K562 (cell line): ENCODE measurements around the gene VEZF1. TPM values are rescaled to one million over a fixed set of nuclear protein-coding genes. Genes with fewer than 3 reads are reported as not detected.

Source experiments
- CHD4 ChIP-seq: fragments of 200-600 bp; sonication (generic); IDR thresholded peaks from 3 replicates; pipeline ENCODE4 v1.6.1; 2012; ENCODE audit warnings: low read depth, mild to moderate bottlenecking, mixed read lengths, low read length, inconsistent platforms; ENCODE audit not compliant: insufficient read depth, insufficient replicate concordance, poor library complexity, severe bottlenecking
- CUX1 ChIP-seq: fragments of 200-800 bp; sonication (Bioruptor generic); IDR thresholded peaks from 2 replicates; pipeline ENCODE4 v1.6.1; 2016; ENCODE audit warnings: missing genetic modification characterization, missing compliant biosample characterization
- ELK3 ChIP-seq: fragments of 450-650 bp; formaldehyde crosslinking; IDR thresholded peaks from 2 replicates; pipeline ENCODE4 v1.4.0; 2020; ENCODE audit warnings: mild to moderate bottlenecking
- FOXK1 ChIP-seq: sonication (generic); formaldehyde crosslinking; IDR thresholded peaks from 2 replicates; pipeline ENCODE4 v1.8.0; 2022; ENCODE audit warnings: missing genetic modification reagents, mild to moderate bottlenecking, borderline replicate concordance
- PHB ChIP-seq: fragments of 250-450 bp; sonication (Bioruptor Pico); IDR thresholded peaks from 2 replicates; pipeline ENCODE4 v1.5.0; 2021
- PHF20 ChIP-seq: fragments of 450-650 bp; IDR thresholded peaks from 2 replicates; pipeline ENCODE4 v1.6.1; 2018; ENCODE audit not compliant: partially characterized antibody
- ZNF165 ChIP-seq: fragments of 250-450 bp; sonication (Bioruptor Pico); IDR thresholded peaks from 2 replicates; pipeline ENCODE4 v1.4.0; 2020; ENCODE audit warnings: borderline replicate concordance
- ZNF324 ChIP-seq: fragments of 250-450 bp; sonication (Bioruptor Pico); IDR thresholded peaks from 2 replicates; pipeline ENCODE4 v1.4.0; 2020; ENCODE audit warnings: mild to moderate bottlenecking
- ZNF764 ChIP-seq: fragments of 250-450 bp; sonication (Bioruptor Pico); IDR thresholded peaks from 2 replicates; pipeline ENCODE4 v1.4.0; 2020; ENCODE audit warnings: low read depth, mild to moderate bottlenecking, moderate library complexity
- ZNF766 ChIP-seq: fragments of 200-800 bp; sonication (Bioruptor generic); conservative IDR thresholded peaks from 2 replicates; pipeline ENCODE4 v1.6.1; 2016; ENCODE audit warnings: missing genetic modification characterization, missing compliant biosample characterization
- polyA plus RNA-seq, 8 experiments: library from polyadenylated mRNA; depleted of rRNA in 4 of 8; stranded (reverse) in 5 of 8; unstranded in 3 of 8; fragments of >200 nt; fragmentation: Nextera tagmentation in 2 of 8; fragmentation: Illumina TruSeq in 1 of 8; extraction: Ambion mirVana in 2 of 8; extraction: Trizol in 1 of 8; gene quantifications; 2 replicates each; pipeline versions ENCODE4 v1.2.1 to v1.2.3, GENCODE V29; 2011 to 2014; ENCODE audit warnings: inconsistent platforms in 1 of 8, missing spikeins in 1 of 8
- total RNA-seq, 7 experiments: library from RNA; depleted of rRNA in 6 of 7; stranded (reverse); fragments of >200 nt in 6 of 7; fragmentation: Illumina TruSeq in 2 of 7; extraction: Trizol in 2 of 7; gene quantifications; 2 replicates each; pipeline versions ENCODE4 v1.2.1 to v1.2.3, GENCODE V29; 2011 to 2021; ENCODE audit warnings: low replicate concordance in 1 of 7
- TF ChIP-seq, protein P1 (sequence below): sonication (generic); formaldehyde crosslinking; IDR thresholded peaks from 2 replicates; pipeline ENCODE4 v1.8.1; 2023; ENCODE audit warnings: mild to moderate bottlenecking, missing genetic modification reagents
- TF ChIP-seq, protein P2 (sequence below), 2 experiments: fragments of 450-650 bp; conservative IDR thresholded peaks; 2 replicates each; pipeline ENCODE4 v1.6.1; 2017; ENCODE audit warnings: mild to moderate bottlenecking in 2 of 2, moderate library complexity in 2 of 2
- TF ChIP-seq, protein P3 (sequence below): fragments of 250-450 bp; sonication (Bioruptor Pico); IDR thresholded peaks from 2 replicates; pipeline ENCODE4 v1.8.0; 2022; ENCODE audit warnings: moderate library complexity, mild to moderate bottlenecking, inconsistent platforms

VEZF1 gene
- total and polyA plus RNA-seq, 9 of the 15 experiments (the other 6 are each of a cell fraction or from before 2014, with no cell fraction given) = 9.5 to 33.4 (median 22.1) TPM

DNA sequence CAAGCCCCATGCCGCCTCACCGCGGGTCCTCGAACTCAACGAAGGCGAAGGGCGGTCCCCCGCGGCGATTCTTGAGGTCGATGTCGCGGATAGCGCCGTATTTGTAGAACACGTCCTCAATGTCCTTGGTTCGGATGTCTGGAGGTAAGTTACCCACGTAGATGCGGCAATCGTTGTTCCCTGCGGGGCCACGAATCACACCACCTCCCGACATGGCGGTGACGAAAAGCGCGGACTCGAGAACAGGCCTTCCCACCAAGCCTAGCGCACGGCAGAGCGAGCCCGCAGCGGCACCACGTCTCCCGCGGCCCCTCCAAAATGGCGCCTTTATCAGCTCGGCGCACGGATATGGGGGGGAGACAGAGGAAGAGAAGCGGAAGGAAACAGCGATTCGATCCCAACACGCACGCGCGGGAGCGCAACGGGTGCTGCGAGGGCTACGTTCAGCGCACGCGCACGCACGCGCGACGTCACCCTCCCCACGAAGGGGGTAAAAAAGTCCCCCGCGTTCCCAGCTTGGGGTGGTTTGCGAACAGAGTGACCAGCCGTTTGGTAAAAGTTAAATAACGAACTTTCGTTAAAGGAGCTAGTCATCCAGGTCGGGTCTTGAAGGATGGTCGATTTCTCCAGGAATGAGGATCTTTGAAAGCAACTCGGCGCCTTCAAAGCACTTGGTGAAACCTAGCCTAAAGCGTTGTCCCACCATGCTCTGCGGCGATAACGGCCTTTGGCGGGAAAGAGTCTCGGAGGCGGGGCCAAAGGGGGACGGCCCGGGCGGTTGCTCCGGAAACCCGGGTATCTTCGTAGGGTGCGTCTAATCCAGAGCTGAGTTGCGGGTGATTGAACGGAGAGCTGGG lies 19.1 kb upstream of the VEZF1 start, which contains the start of gene SRSF1 (continued):
- TF ChIP-seq CUX1 (CRISPR knock-in tag) = no peak
- peak; percentile 86; the same call in 1 of the 2 replicates for TF ChIP-seq ZNF766 (CRISPR knock-in tag)
- 0 out of 2 replicates have a peak, but pooled peaks have one; percentile 29 for TF ChIP-seq ZNF165
- TF ChIP-seq ELK3 (CRISPR knock-in tag) = no peak
- TF ChIP-seq ZNF324 (CRISPR knock-in tag) = no peak; the same call in 1 of the 2 replicates
- no peak for TF ChIP-seq PHB (CRISPR knock-in tag)
- no peak for TF ChIP-seq CHD4
- no peak for TF ChIP-seq PHF20
- TF ChIP-seq, protein P1, sequence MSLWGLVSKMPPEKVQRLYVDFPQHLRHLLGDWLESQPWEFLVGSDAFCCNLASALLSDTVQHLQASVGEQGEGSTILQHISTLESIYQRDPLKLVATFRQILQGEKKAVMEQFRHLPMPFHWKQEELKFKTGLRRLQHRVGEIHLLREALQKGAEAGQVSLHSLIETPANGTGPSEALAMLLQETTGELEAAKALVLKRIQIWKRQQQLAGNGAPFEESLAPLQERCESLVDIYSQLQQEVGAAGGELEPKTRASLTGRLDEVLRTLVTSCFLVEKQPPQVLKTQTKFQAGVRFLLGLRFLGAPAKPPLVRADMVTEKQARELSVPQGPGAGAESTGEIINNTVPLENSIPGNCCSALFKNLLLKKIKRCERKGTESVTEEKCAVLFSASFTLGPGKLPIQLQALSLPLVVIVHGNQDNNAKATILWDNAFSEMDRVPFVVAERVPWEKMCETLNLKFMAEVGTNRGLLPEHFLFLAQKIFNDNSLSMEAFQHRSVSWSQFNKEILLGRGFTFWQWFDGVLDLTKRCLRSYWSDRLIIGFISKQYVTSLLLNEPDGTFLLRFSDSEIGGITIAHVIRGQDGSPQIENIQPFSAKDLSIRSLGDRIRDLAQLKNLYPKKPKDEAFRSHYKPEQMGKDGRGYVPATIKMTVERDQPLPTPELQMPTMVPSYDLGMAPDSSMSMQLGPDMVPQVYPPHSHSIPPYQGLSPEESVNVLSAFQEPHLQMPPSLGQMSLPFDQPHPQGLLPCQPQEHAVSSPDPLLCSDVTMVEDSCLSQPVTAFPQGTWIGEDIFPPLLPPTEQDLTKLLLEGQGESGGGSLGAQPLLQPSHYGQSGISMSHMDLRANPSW (CRISPR knock-in tag) = no peak; the same call in 1 of the 2 replicates
- TF ChIP-seq ZNF764 = no peak
- TF ChIP-seq, protein P2, sequence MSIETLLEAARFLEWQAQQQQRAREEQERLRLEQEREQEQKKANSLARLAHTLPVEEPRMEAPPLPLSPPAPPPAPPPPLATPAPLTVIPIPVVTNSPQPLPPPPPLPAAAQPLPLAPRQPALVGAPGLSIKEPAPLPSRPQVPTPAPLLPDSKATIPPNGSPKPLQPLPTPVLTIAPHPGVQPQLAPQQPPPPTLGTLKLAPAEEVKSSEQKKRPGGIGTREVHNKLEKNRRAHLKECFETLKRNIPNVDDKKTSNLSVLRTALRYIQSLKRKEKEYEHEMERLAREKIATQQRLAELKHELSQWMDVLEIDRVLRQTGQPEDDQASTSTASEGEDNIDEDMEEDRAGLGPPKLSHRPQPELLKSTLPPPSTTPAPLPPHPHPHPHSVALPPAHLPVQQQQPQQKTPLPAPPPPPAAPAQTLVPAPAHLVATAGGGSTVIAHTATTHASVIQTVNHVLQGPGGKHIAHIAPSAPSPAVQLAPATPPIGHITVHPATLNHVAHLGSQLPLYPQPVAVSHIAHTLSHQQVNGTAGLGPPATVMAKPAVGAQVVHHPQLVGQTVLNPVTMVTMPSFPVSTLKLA (conservative IDR thresholded peaks at IDR 0.05) = peak in 1 of 2 experiments; percentile 69
- TF ChIP-seq FOXK1 = peak; percentile 88
- TF ChIP-seq, protein P3, sequence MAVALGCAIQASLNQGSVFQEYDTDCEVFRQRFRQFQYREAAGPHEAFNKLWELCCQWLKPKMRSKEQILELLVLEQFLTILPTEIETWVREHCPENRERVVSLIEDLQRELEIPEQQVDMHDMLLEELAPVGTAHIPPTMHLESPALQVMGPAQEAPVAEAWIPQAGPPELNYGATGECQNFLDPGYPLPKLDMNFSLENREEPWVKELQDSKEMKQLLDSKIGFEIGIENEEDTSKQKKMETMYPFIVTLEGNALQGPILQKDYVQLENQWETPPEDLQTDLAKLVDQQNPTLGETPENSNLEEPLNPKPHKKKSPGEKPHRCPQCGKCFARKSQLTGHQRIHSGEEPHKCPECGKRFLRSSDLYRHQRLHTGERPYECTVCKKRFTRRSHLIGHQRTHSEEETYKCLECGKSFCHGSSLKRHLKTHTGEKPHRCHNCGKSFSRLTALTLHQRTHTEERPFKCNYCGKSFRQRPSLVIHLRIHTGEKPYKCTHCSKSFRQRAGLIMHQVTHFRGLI = 0 out of 2 replicates have a peak, but pooled peaks have one; percentile 65
